Breast epithelium (tissue), 3 donors: ENCODE results near the gene CLCA2.

Source experiments
- POLR2A ChIP-seq: fragments of 450-650 bp; IDR thresholded peaks from one replicate; pipeline ENCODE4 v1.6.1; 2016; ENCODE audit warnings: antibody characterized with exemption, mild to moderate bottlenecking, moderate library complexity
- POLR2AphosphoS5 ChIP-seq, 3 donors: sonication (generic); formaldehyde crosslinking; IDR thresholded peaks; one replicate each; pipeline ENCODE4 v1.6.1; 2017; ENCODE audit warnings: antibody characterized with exemption in 3 of 3
- TF ChIP-seq, protein P1 (sequence below), 3 donors: fragments of 450-650 bp; IDR thresholded peaks; one replicate each; pipeline ENCODE4 v1.5.1; 2016 to 2017; ENCODE audit warnings: antibody characterized with exemption in 3 of 3, mild to moderate bottlenecking in 3 of 3, moderate library complexity in 3 of 3

GRCh38 chr1:86470859-86471258 lies 46.9 kb downstream of the CLCA2 start:
- TF ChIP-seq, protein P1, sequence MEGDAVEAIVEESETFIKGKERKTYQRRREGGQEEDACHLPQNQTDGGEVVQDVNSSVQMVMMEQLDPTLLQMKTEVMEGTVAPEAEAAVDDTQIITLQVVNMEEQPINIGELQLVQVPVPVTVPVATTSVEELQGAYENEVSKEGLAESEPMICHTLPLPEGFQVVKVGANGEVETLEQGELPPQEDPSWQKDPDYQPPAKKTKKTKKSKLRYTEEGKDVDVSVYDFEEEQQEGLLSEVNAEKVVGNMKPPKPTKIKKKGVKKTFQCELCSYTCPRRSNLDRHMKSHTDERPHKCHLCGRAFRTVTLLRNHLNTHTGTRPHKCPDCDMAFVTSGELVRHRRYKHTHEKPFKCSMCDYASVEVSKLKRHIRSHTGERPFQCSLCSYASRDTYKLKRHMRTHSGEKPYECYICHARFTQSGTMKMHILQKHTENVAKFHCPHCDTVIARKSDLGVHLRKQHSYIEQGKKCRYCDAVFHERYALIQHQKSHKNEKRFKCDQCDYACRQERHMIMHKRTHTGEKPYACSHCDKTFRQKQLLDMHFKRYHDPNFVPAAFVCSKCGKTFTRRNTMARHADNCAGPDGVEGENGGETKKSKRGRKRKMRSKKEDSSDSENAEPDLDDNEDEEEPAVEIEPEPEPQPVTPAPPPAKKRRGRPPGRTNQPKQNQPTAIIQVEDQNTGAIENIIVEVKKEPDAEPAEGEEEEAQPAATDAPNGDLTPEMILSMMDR (IDR thresholded peaks at IDR 0.05): no peak
- no peak for TF ChIP-seq POLR2A
- TF ChIP-seq POLR2AphosphoS5 (IDR thresholded peaks at IDR 0.05): no peak
